Fibroblast of mammary gland (primary cell): ENCODE results near the gene SH3PXD2B.
"Not testable (repeated sequence)": the region's sequence is repeated elsewhere in the genome, so short reads cannot be mapped to it uniquely, and the experiment has no call there.

ENCODE experiments used
- DNase-seq: peaks from one replicate; pipeline ENCODE4 v3.0.0-alpha.2; 2010; ENCODE audit warnings: low read depth
- H3K4me3 ChIP-seq: 2 replicates; pipeline ENCODE4 v1.5.1; 2011; ENCODE audit warnings: low read depth, mild to moderate bottlenecking, low read length, moderate library complexity; ENCODE audit not compliant: control insufficient read depth
- TF ChIP-seq, protein P1 (sequence below): conservative IDR thresholded peaks from 2 replicates; pipeline ENCODE4 v1.5.1; 2011; ENCODE audit warnings: low read depth, low read length, inconsistent platforms; ENCODE audit not compliant: control insufficient read depth, insufficient read depth

Gene SH3PXD2B

DNA sequence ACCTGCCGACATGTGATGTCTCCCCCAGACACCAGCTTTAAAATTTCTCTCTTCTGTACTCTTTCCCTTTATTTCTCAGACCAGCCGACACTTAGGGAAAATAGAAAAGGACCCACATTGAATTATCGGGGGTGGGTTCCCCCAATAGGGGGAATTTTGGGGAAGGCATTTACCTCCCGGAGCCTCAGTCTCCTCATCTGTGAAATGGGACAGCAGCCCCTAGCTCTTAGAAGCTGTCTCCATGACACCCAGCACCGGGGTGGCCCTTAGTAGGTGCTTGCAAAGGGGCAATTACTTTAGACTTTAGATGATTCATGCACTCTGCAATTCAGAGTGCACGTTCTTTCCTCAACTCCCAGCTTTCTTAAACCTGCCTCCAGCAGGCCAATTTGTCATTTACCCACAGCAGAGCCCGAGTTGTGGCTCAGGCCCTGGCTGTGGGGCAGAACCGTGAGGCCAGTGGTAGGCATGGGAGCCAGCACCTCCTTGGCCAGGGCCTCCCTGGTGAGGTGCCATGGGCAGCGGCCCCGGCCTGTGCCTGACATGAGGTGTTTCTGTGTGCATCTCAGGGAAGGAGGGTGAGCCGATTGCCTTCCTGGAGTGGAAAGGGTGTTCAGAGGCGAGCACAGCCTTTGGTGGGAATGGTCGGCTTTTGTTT, 51.7 kb downstream of the SH3PXD2B start:
- TF ChIP-seq, protein P1, sequence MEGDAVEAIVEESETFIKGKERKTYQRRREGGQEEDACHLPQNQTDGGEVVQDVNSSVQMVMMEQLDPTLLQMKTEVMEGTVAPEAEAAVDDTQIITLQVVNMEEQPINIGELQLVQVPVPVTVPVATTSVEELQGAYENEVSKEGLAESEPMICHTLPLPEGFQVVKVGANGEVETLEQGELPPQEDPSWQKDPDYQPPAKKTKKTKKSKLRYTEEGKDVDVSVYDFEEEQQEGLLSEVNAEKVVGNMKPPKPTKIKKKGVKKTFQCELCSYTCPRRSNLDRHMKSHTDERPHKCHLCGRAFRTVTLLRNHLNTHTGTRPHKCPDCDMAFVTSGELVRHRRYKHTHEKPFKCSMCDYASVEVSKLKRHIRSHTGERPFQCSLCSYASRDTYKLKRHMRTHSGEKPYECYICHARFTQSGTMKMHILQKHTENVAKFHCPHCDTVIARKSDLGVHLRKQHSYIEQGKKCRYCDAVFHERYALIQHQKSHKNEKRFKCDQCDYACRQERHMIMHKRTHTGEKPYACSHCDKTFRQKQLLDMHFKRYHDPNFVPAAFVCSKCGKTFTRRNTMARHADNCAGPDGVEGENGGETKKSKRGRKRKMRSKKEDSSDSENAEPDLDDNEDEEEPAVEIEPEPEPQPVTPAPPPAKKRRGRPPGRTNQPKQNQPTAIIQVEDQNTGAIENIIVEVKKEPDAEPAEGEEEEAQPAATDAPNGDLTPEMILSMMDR, result no peak
- no peak overlapping the region for H3K4me3 ChIP-seq
- DNase-seq, result no peak

GRCh38 chr5:172402031-172402430, 52.3 kb downstream of the SH3PXD2B start:
- H3K4me3 ChIP-seq, result not testable (repeated sequence)

DNA sequence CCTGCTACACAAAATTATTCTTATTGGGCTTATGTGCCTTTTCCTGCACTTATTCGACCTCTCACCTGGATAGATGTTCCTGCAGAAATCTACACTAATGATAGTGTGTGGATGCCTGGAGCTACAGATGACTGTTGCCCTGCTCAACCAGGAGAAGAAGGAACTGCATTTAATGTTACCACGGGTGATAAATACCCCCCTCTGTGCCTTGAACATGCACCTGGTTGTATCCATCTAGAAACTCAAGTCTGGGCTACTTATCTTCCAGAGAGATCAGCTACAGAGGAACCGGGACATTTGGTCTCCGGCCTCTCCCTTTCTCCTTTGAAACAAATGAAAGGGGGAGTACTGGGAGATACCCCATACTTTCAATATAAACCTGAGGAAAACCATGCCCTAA, 54.5 kb downstream of the SH3PXD2B start:
- DNase-seq, result no peak
- TF ChIP-seq, protein P1, result no peak
- H3K4me3 ChIP-seq, result no peak overlapping the region

More at GRCh38 chr5:172402031-172402430, 52.3 kb downstream of the SH3PXD2B start:
- not testable (repeated sequence) for DNase-seq

- TF ChIP-seq, protein P1, result no peak
- no peak overlapping the region for H3K4me3 ChIP-seq
- DNase-seq, result peak; percentile 66
Observed at GRCh38 chr5:172399336-172399735, 55.0 kb downstream of the SH3PXD2B start.

- not testable (repeated sequence) for DNase-seq, H3K4me3 ChIP-seq
Observed at GRCh38 chr5:172398645-172399044, 55.7 kb downstream of the SH3PXD2B start.

DNA sequence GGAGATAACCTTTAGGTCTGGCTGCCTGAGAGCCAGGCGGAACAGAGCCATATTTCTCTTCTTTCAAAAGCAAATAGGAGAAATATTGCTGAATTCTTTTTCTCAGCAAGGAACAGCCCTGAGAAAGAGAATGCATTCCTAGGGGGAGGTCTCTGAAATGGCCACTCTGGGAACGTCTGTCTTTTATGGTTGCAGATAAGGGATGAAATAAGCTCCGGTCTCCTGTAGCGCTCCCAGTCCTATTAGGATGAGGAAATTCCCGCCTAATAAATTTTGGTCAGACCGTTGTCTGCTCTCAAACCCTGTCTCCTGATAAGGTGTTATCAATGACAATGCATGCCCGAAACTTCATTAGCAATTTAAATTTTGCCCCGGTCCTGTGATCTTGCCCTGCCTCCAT, 57.3 kb downstream of the SH3PXD2B start:
- DNase-seq, H3K4me3 ChIP-seq: not testable (repeated sequence)

DNA sequence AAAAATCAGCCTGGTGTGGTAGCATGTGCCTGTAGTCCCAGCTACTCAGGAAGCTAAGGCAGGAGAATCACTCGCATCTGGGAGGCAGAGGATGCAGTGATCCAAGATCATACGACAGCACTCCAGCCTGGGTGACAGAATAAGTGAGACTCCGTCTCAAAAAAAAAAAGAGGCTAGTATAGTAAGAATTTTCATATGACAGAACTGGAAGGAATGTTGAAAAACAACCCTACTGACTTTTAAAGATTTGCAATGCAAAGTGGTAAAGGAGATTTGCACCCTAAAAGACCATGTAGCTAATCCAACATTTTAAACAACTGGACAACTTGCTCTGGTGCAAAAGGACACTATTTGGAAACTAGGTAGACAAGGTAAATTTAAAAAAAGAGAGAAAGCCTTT, 58.1 kb downstream of the SH3PXD2B start:
- TF ChIP-seq, protein P1, result no peak
- DNase-seq, result no peak
- no peak overlapping the region for H3K4me3 ChIP-seq

- TF ChIP-seq, protein P1, result no peak
- no peak overlapping the region for H3K4me3 ChIP-seq
- DNase-seq, result peak; percentile 36
Observed at GRCh38 chr5:172395483-172395882, 58.8 kb downstream of the SH3PXD2B start.
